HCT116 (cell line): ENCODE results near the gene BICRAL. TPM values are rescaled to one million over a fixed set of nuclear protein-coding genes. Genes with fewer than 3 reads are reported as not detected.

Source experiments
- ATAC-seq: fragments of 200-7000 bp; cut with Tn5 transposase; 2 replicates; pipeline ENCODE4 v1.9.1; 2020; ENCODE audit warnings: mild to moderate bottlenecking, moderate library complexity
- BruUV-seq: library from RNA; stranded (reverse); fragments of 400-500 nt; replicated peaks from 2 replicates; lab custom pipeline; 2021; lab: Mats Ljungman, UMichigan
- CTCF ChIA-PET: fragments of 300-600 bp; sonication (Branson Sonifier 250); formaldehyde crosslinking; loops from one replicate; lab custom pipeline; 2021; ENCODE audit warnings: antibody characterized with exemption; lab: Charles Lee
- POLR2A ChIA-PET: fragments of 300-600, 350-600 bp; sonication (Branson Sonifier 250); formaldehyde crosslinking; loops from one replicate; lab custom pipeline; 2021; ENCODE audit warnings: antibody characterized with exemption; lab: Charles Lee
- RAD21 ChIA-PET, 2 experiments: fragments of 300-600 bp; sonication (Branson Sonifier 250); formaldehyde crosslinking; loops; one replicate each; lab custom pipeline; 2023; ENCODE audit warnings: low total read pairs in 2 of 2; ENCODE audit not compliant: uncharacterized antibody in 2 of 2, unreplicated experiment in 2 of 2, low non-redundant PET in 1 of 2; lab: Charles Lee
- DNase-seq: peaks from one replicate; pipeline ENCODE4 v3.0.0-alpha.2; 2010; ENCODE audit warnings: low read depth, low spot score
- H2AFZ ChIP-seq: fragments of 200-600 bp; shearing (Covaris generic), sonication (generic); 2 replicates; pipeline ENCODE4 v1.6.1; 2017; ENCODE audit warnings: low read depth, mixed run types, mixed read lengths, antibody characterized with exemption, low read length; ENCODE audit not compliant: poor library complexity, severe bottlenecking
- H3K27ac ChIP-seq: 2 replicates; pipeline ENCODE4 v1.5.1; 2012; ENCODE audit warnings: low read depth, low read length
- H3K27me3 ChIP-seq: fragments of 200-600 bp; sonication (generic); 2 replicates; pipeline ENCODE4 v1.6.1; 2016; ENCODE audit warnings: mixed run types, low read length, mixed read lengths; ENCODE audit not compliant: insufficient read depth
- H3K36me3 ChIP-seq, 2 experiments: fragments of 200-500 bp in 1 of 2; fragments of 200-600 bp in 1 of 2; sonication (Bioruptor generic) in 1 of 2; sonication (generic) in 1 of 2; 2 replicates each; pipeline versions ENCODE4 v1.5.1 to v1.6.1; 2014 to 2016; ENCODE audit warnings: low read length in 2 of 2, inconsistent platforms in 1 of 2, mixed read lengths in 1 of 2, mixed run types in 1 of 2; ENCODE audit not compliant: insufficient read depth in 2 of 2, control insufficient read depth in 1 of 2
- H3K4me1 ChIP-seq, 2 experiments: fragments of 200-600 bp in 1 of 2; sonication (generic) in 1 of 2; 2 replicates each; pipeline versions ENCODE4 v1.5.1 to v1.6.1; 2012 to 2017; ENCODE audit warnings: low read length in 2 of 2, inconsistent platforms in 1 of 2, mild to moderate bottlenecking in 1 of 2, mixed read lengths in 1 of 2, mixed run types in 1 of 2, moderate library complexity in 1 of 2; ENCODE audit not compliant: insufficient read depth in 2 of 2, control insufficient read depth in 1 of 2
- H3K4me2 ChIP-seq: fragments of 200-600 bp; sonication (generic); 2 replicates; pipeline ENCODE4 v1.6.1; 2017; ENCODE audit warnings: mixed run types, low read length, mixed read lengths
- H3K4me3 ChIP-seq, 2 experiments: fragments of 200-600 bp in 1 of 2; sonication (generic) in 1 of 2; replicated peaks in 1 of 2; 2 replicates each; pipeline ENCODE4 v1.5.1; 2011 to 2016; ENCODE audit warnings: low read length in 2 of 2, control low read depth in 1 of 2, low read depth in 1 of 2, mild to moderate bottlenecking in 1 of 2, mixed read lengths in 1 of 2, mixed run types in 1 of 2
- H3K79me2 ChIP-seq: fragments of 200-600 bp; sonication (generic); 2 replicates; pipeline ENCODE4 v1.6.1; 2017; ENCODE audit warnings: mild to moderate bottlenecking, mixed run types, low read length, moderate library complexity, mixed read lengths; ENCODE audit not compliant: insufficient read depth
- H3K9ac ChIP-seq: fragments of 200-600 bp; sonication (generic); 2 replicates; pipeline ENCODE4 v1.6.1; 2016; ENCODE audit warnings: low read length, mixed read lengths
- H3K9me2 ChIP-seq: fragments of 200-600 bp; sonication (generic), shearing (Covaris generic); 2 replicates; pipeline ENCODE4 v1.6.1; 2017; ENCODE audit warnings: mixed run types, mild to moderate bottlenecking, moderate library complexity; ENCODE audit not compliant: insufficient read depth
- H3K9me3 ChIP-seq, 2 experiments: fragments of 200-500 bp in 1 of 2; fragments of 200-600 bp in 1 of 2; sonication (Bioruptor generic) in 1 of 2; sonication (generic) in 1 of 2; 2 replicates each; pipeline ENCODE4 v1.6.1; 2014 to 2017; ENCODE audit warnings: low read length in 2 of 2, mixed read lengths in 2 of 2, inconsistent platforms in 1 of 2, low read depth in 1 of 2, mild to moderate bottlenecking in 1 of 2, mixed run types in 1 of 2, moderate library complexity in 1 of 2; ENCODE audit not compliant: control insufficient read depth in 1 of 2, insufficient read depth in 1 of 2
- H4K20me1 ChIP-seq: fragments of 200-600 bp; sonication (generic), shearing (Covaris generic); 2 replicates; pipeline ENCODE4 v1.6.1; 2017; ENCODE audit warnings: mixed run types, mild to moderate bottlenecking, moderate library complexity; ENCODE audit not compliant: insufficient read depth
- ATF3 ChIP-seq: IDR thresholded peaks from 2 replicates; pipeline ENCODE4 v1.6.1; 2012
- CBX3 ChIP-seq: IDR thresholded peaks from 2 replicates; pipeline ENCODE4 v1.6.1; 2012; ENCODE audit warnings: low read depth
- CEBPB ChIP-seq: IDR thresholded peaks from 2 replicates; pipeline ENCODE4 v1.6.1; 2012; ENCODE audit warnings: low read depth
- JUND ChIP-seq: IDR thresholded peaks from 2 replicates; pipeline ENCODE4 v1.6.1; 2012
- REST ChIP-seq: IDR thresholded peaks from 2 replicates; pipeline ENCODE4 v1.6.1; 2012; ENCODE audit warnings: low read depth
- SIN3A ChIP-seq: IDR thresholded peaks from 2 replicates; pipeline ENCODE4 v1.6.1; 2012; ENCODE audit warnings: low read depth
- SP1 ChIP-seq: IDR thresholded peaks from 2 replicates; pipeline ENCODE4 v1.6.1; 2012; ENCODE audit warnings: low read depth
- YY1 ChIP-seq: IDR thresholded peaks from 2 replicates; pipeline ENCODE4 v1.6.1; 2011; ENCODE audit warnings: low read length, low read depth, moderate library complexity, mild to moderate bottlenecking; ENCODE audit not compliant: insufficient replicate concordance; ENCODE audit errors: extremely low read depth
- intact Hi-C: fragments of 100-400 bp; cut with micrococcal nuclease; formaldehyde crosslinking; loops from 2 replicates; pipeline ENCODE4 v1.10.0; 2022
- total RNA-seq: library from RNA; stranded (reverse); gene quantifications from one replicate; pipeline ENCODE4 v1.2.1, GENCODE V29; 2021; ENCODE audit not compliant: unreplicated experiment
- TF ChIP-seq, protein P1 (sequence below): IDR thresholded peaks from 2 replicates; pipeline ENCODE4 v1.6.1; 2011; ENCODE audit warnings: mild to moderate bottlenecking, low read length, moderate library complexity; ENCODE audit not compliant: insufficient replicate concordance; ENCODE audit errors: extremely low read depth

BICRAL gene
- total RNA-seq, 1 experiment from 2014 or later, result 14.9 TPM

DNA sequence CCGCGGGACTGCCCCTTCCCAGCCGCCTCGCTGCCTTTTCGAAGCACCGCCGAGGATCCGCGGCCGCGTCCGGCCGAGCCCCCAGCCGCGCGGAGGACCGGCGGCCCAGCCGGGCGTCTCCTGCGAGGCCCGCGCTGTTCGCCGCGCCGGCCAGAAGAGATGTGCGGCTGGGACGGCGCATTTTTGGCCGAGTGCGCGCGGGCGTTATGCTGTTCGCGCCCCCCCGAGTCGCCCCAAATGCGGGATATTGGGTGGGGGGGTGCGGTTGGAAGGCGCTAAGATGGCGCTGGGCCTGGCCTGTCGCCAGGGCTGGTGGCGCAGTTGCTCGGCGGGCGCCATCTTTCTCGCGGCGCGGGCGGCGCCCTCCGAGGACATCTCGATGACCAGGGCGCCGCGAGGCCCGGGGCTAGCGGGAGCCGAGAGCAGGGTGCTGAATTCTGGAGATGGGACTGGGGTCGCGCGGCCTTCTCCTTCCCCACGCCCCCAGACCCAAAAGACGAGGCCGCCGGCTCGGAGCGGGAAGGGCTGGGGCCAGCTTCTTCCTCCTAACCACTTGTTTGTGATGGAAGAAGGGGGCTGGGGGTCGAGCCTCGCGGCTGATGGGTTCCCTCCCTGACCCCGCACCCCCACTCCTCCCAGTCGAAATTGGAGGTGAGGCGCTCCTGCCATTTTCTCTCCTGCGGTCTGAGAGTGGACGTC, 1.5 kb downstream of the BICRAL start (continued):
- no peak for TF ChIP-seq REST
- TF ChIP-seq CBX3, result no peak
- no peak for TF ChIP-seq ATF3
- no peak; the same call in 1 of the 2 replicates for TF ChIP-seq JUND
- no peak for TF ChIP-seq SP1
- TF ChIP-seq YY1, result peak; percentile 96
- no peak for TF ChIP-seq CEBPB
- TF ChIP-seq SIN3A, result peak; percentile 16; the same call in 1 of the 2 replicates

DNA sequence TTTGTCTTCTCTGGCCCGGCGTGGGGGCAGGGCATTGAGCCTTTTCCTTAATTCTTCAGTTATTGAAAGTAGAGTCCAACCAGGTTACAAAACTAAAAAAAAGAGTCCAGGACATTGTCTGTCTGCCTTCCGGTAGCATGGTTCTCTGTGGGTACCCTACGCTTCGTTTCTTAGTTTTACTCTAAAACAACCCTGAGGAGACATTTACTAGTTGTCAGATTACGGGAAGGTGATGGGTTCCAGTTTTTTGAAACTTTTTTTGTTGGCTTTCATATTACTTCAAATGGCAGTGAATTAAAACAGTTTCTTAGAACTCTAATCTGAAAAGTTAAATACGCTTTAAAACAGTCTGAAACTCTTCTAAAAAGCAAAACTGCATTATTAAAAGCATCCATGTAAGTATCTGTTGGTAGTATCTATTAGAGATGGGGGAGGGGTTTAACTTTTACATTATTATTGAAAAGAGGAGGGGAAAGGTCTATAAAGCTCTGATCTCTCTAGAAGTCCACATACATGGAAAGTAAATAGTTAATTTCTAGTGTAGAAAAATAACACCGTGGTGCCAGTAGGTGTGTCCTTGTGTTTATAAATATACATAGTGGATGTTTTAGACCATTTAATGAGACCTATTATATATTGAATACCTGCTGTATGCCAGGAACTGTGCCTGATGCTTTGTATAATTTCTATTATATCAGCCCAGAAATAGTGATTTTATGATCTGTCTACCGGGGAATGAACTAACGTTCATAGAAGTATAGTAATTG, 2.2 kb downstream of the BICRAL start:
- no peak for ATAC-seq
- no peaks in the 10 kb centered on the region for H3K27me3 ChIP-seq
- POLR2A ChIA-PET, result interaction anchor here (0.6 to 4.0 kb wide), 5 partner anchors 9 to 538 kb away, joined by 3 to 22 read pairs (median 3); partner anchors contain the start of gene TBCC
- H4K20me1 ChIP-seq, result no peaks in the 10 kb centered on the region
- DNase-seq, result no peak
- RAD21 ChIA-PET, result interaction anchor here in 1 of 2 experiments (1.3 kb wide), 1 partner anchor 38 kb away, joined by 3 read pairs; the partner anchor contains the start of gene TBCC
- H3K4me1 ChIP-seq, result peaks cover 14 to 38% of the 10 kb centered on the region in 2 experiments
- no TSS peak for BruUV-seq
- peak overlapping the region; percentile 100 for H3K27ac ChIP-seq
- 0 out of 2 replicates have a peak, but pooled peaks cover 4% of the 10 kb centered on the region for H3K9me2 ChIP-seq
- H3K36me3 ChIP-seq, result no peaks in the 10 kb centered on the region
- peak overlapping the region; percentile 75 for H3K4me2 ChIP-seq
- 0 out of 2 replicates have a peak, but pooled peaks have one; percentile 5 for TF ChIP-seq SP1
- TF ChIP-seq, protein P1, sequence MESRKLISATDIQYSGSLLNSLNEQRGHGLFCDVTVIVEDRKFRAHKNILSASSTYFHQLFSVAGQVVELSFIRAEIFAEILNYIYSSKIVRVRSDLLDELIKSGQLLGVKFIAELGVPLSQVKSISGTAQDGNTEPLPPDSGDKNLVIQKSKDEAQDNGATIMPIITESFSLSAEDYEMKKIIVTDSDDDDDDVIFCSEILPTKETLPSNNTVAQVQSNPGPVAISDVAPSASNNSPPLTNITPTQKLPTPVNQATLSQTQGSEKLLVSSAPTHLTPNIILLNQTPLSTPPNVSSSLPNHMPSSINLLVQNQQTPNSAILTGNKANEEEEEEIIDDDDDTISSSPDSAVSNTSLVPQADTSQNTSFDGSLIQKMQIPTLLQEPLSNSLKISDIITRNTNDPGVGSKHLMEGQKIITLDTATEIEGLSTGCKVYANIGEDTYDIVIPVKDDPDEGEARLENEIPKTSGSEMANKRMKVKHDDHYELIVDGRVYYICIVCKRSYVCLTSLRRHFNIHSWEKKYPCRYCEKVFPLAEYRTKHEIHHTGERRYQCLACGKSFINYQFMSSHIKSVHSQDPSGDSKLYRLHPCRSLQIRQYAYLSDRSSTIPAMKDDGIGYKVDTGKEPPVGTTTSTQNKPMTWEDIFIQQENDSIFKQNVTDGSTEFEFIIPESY, result no peak
- TF ChIP-seq, all 23 proteins: peak for 1
- Histone ChIP-seq H3K79me2 (peaks cover 42% of the 10 kb centered on the region), H2AFZ (no peak overlapping the region), H3K9me3 (no peaks in the 10 kb centered on the region), H3K9ac (peak overlapping the region; percentile 95), H3K4me3 (peak overlapping the region; percentile 63 to 74)
- intact Hi-C loops, result loop anchor here (1.0 kb wide), 1 partner anchor 38 kb away; the partner anchor contains the start of gene TBCC
- CTCF ChIA-PET, result no interaction called here
